ENCODE data around the gene BCAS4.
"Not testable (repeated sequence)": the region's sequence is repeated elsewhere in the genome, so short reads cannot be mapped to it uniquely, and the experiment has no call there.

The BCAS4 gene

GRCh38 chr20:50772420-50773185, 22.3 kb upstream of the BCAS4 start:
- DNase-seq, result peak; percentile 14

DNA sequence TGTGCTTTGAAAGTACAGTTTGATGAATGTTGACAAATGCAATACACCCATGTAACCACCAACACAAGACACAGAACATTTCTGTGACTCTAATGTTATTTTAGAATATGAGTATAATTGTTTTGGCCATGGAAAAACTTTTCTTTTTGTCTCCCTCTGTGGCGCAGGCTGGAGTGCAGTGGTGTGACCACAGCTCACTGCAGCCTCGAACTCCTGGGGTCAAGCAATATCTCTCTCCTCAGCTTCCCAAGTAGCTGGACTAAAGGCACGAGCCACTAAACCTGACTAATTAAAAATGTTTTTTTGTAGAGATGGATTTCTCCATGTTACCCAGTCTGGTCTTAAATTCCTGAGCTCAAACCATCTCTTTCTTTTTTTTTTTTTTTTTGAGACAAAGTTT, 20.3 kb upstream of the BCAS4 start:
- no peak for DNase-seq

DNA sequence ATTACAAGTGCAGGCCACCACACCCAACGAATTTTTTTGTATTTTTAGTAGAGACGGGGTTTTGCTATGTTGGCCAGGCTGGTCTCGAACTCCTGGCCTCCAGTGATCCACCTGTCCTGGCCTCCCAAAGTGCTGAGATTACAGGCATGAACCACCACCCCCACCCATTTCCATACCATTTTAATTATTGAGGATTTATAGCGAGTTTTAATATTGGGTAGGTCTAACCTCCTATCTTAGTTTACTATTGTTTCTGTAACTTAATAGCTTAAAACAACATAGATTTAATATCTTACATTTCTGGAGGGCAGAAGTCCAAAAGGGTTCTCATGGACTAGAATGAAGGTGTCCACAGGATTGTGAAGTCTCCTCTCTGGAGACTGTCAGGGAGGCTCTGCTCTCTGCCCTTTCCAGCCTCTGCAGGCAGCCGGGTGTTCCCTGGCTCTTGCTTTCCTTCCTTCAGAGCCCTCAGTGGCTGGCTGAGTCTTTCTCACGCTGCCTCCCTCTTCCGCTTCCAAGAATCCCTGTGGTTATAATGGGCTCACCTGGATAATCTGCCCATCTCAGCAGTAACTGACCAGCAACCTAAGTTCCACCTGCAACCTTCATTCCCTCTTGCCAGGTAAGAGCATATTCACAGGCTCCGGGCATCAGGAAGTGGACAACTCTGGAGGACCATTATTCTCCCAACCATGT, 18.6 kb upstream of the BCAS4 start:
- DNase-seq, result no peak

DNA sequence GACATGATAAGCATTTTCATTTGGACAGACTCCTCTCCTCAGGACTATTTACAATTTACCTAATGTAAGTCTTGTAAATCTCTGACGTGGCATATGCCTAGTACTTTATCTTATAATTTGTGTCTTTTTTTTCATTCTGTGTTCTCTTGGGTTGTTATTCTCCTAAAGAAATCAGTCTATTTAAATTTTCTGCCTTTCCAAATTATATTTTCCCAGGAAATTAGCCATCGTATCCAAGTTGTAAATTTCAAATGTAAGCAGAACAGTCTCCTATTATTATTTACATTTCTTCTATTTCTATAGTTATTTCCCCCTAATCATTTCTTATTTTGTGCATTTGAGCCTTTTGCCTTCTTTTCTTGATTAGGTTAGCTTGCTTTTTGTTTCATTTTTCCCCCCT, 17.5 kb upstream of the BCAS4 start:
- no peak for DNase-seq

DNA sequence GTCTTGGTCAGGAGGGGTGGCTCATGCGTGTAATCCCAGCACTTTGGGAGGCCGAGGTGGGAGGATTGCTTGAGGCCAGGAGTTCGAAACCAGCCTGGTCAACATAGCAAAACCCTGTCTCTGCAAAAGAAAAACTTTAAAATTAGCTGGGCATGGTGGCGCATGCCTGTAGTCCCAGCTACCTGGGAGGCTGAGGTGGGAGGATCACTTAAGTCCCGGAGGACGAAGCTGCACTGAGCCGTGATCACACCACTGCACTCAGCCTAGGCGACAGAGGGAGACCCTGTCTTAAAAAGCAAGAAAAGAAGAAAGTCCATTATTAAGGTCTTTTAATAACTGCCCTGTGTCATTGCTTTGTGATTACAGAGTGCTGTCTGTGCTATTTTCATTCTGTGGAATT, 15.9 kb upstream of the BCAS4 start:
- DNase-seq, result not testable (repeated sequence)

GRCh38 chr20:50783390-50783789, 11.5 kb upstream of the BCAS4 start:
- DNase-seq, result no peak

DNA sequence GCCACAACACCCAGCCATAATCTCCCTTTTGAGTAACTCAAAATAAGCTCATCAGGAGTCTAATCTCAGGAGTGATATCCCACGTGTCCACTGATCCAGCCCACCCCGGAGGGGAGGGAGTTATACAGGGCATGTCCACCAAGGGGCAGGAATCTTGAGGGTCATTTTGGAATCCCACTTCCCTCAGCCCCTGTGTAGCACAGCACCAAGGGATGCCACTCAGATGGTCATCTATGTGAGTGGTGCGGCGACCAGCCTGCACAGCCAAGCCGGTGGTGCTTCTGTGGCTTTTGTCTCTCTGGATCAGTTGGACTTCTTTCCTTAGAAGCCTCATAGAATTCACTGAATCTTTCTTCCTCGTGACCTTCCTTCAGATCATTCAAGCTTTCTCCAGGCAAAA, 11.0 kb upstream of the BCAS4 start:
- DNase-seq, result no peak

DNA sequence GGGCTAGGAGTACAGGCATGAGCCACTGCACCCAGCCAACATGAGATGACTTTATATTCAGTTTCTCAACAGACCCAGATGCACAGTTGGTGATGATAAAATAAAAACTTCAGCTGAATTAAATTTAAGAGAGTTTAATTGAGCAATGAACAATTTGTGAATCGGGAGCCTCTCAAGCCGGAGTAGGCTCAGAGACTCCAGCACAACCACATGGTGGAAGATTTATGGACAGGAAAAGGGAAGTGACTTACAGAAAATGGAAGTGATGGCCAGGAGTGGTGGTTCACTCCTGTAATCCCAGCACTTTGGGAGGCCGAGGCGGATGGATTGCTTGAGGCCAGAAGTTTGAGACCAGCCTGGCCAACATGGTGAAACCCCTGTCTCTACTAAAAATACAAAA, 10.4 kb upstream of the BCAS4 start:
- no peak for DNase-seq

DNA sequence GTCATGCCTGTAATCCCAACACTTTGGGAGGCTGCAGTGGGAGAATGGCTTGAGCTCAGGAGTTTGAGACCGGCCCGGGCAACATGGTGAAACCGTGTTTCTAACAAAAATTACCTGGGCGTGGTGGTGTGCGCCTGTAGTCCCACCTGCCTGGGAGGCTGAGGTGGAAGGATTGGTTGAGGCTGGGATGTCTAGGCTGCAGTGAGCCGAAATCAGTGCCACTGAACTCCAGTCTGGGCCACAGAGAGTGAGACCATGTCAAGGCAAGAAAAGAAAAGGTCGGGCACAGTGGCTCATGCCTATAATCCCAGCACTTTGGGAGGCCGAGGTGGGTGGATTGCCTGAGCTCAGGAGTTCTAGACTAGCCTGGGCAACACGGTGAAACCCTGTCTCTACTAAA, 8.2 kb upstream of the BCAS4 start:
- no peak for DNase-seq

- no peak for DNase-seq
Measured at GRCh38 chr20:50787181-50787580, 7.7 kb upstream of the BCAS4 start.

GRCh38 chr20:50788045-50788991, 6.5 kb upstream of the BCAS4 start:
- DNase-seq, result no peak

DNA sequence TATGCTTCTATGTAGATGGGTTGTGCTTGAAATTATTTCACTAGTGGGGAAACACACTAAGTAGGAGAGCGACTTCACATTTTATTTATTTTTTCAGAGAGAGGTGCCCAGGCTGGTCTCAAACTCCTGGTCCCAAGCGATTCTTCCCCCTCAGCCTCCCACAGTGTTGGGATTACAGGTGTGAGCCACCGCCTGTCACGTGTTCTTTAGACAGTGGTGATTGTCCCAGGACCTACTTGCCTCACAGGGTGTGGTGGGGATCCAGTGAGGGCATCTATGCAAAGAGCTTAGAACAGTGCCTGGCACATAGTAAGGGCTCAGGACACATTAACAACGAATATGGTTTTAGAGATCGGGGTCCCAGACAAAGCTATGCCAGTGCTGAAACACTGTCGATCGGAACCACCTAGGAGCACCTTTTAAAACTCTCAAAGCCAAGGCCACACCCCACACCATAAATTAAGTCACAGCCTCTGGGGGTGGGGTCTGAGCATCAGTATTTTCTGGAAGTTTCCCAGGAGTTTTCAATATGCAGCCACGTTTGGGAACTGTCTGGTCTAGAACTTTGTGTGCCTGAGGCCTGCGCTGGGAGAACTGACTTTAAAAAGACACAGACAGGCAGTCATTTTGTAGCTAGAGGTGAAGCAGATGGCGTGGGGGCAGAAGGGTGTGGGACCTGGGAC, 4.8 kb upstream of the BCAS4 start:
- no peak for DNase-seq

- DNase-seq, result peak; percentile 87
Measured at GRCh38 chr20:50790651-50791277, 4.1 kb upstream of the BCAS4 start.

DNA sequence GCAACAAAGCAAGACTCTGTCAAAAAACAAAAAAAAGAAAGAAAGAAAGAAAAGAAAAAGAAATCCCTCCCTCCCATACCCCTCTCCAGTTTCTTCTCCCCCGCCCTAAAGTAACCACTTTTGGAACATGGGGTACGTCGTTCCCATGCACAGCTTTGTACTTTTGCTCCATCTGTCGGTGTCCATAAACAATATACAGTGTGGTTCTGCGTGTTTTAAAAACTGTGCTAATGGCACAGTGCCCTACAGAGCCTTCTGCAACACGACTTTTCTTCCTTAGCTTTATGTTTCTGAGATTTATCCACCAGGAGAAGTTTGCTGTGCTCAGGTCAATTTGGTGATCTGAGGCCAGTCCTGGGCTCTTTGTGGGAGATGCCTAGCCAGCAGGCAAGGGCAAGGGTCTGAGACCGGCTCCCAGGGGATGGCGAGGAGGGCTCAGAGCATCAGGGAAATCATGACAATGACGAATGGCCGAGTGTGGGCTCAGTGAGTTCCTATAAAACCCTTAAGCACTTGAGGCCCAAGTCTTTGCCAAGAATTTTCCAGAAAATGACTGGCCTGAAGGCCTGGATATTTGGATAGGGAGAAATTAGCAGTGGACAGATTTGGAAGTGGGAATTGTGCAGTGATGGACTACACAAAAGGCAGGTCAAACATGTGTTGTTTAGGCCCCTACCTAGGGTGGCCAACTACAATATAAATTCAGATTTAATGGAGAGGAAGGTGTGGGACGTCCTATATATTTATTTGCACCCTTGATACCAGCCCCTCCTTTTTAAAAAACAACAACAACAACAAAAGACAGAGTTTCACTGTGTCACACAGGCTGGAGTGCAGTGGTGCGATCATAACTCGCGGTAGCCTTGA, 1.9 kb upstream of the BCAS4 start:
- no peak for DNase-seq

GRCh38 chr20:50793575-50794016, 1.3 kb upstream of the BCAS4 start:
- peak; percentile 70 for DNase-seq

DNA sequence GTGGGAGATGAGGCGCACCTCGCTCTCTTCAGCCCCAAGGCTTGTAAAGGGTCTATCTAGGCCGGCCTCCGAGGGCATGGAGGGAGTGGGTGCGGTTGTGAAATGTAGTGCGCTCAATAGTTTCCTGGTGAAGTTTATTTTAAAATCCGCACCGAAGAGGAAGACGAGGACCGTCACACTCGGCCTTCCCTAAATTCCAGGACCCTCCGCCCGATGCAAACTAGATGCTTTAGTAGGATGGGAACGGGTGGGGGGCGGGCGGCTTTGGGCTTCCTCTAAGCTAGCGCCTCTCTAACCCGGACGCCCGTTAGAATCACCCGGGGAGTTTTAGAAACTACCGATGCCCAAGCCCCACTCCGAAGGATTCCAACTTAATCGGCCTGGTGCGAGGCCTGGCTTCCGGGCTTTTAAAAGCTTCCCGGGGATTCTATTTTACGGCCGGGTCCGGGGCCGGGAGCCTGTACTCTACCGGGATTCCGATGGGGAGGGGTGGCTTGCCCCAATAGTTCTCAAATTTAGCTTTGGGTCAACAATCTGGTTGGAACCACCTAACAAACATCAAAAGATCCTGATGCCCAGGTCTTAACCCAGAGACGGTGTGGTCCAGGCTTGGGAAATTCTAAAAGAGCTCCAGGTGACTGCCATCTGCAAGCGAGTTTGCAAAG, 548 bp upstream of the BCAS4 start:
- no peak for DNase-seq

- DNase-seq, result no peak
Measured at GRCh38 chr20:50797142-50797541, 2.3 kb downstream of the BCAS4 start.

- DNase-seq, result no peak
Measured at GRCh38 chr20:50798650-50799049, 3.8 kb downstream of the BCAS4 start.

DNA sequence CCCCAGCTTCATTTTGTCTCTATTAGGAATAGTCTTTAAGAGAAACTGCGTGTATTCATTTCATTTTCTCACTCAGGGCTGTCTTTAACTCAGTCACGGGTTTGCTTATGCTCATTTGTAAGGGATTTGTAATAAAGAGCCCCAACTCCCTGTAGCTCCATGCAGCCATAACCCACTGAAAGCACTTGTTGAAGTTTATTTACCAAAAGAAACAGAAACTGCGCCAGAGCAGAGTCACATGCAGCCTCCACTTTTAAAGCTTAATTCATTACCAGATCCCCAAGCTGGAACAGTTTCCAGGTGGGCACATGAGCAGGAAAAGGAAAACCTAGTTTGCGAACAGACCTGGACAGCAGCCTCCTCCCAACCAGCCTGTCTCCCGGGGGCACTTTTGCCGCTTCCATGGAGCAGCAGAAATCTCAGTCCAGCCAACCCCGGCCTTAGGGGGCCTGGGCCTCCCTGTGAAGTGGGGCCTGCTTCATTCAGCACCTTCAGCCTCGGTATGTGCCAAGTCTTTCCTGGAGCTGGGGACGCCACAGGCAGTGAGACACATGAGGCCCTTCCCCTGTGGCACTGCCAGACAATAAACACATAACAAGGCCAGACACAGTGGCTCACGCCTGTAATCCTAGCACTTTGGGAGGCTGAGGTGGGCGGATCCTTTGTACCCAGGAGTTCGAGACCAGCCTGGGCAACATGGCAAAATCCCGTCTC, 4.5 kb downstream of the BCAS4 start:
- no peak for DNase-seq

Measured in stimulated activated CD8-positive, alpha-beta memory T cell treated with anti-CD3 and anti-CD28 coated beads, Interleukin-4, amount 100 ng/mL, for 48 hours (primary cell).